GM20431 (cell line): ENCODE data around the gene BLM.

Experiments
- in situ Hi-C: fragments of 300-500 bp; cut with MseI, MboI; formaldehyde crosslinking; loops from one replicate; pipeline ENCODE4 v1.15.0; 2020; ENCODE audit warnings: low sequenced_read_pairs; ENCODE audit not compliant: unreplicated experiment

Gene BLM

GRCh38 chr15:90690585-90690984 lies 26.6 kb upstream of the BLM start:
- in situ Hi-C loops = loop anchor here (10.0 kb wide), 1 partner anchor 46 kb away; no protein-coding TSS in a partner anchor

DNA sequence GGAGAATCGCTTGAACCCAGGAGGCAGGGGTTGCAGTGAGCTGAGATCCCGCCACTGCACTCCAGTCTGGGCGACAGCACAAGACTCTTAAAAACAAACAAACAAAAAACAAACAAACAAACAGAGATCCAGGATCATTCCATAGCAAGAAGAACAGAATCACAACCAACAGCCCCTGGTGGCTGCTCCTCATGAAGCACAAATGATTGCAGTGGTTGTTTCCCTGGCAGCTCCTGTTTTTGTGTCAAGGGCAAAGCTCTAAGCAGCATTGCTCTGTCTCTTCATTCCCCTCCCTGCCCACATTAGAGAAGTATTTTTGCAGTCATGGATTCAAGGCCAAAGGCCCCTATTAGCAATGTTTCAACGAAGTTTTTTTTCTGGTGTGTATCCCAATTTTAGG lies 25.8 kb upstream of the BLM start:
- in situ Hi-C loops = loop anchor here (10.0 kb wide), 1 partner anchor 47 kb away; no protein-coding TSS in a partner anchor

DNA sequence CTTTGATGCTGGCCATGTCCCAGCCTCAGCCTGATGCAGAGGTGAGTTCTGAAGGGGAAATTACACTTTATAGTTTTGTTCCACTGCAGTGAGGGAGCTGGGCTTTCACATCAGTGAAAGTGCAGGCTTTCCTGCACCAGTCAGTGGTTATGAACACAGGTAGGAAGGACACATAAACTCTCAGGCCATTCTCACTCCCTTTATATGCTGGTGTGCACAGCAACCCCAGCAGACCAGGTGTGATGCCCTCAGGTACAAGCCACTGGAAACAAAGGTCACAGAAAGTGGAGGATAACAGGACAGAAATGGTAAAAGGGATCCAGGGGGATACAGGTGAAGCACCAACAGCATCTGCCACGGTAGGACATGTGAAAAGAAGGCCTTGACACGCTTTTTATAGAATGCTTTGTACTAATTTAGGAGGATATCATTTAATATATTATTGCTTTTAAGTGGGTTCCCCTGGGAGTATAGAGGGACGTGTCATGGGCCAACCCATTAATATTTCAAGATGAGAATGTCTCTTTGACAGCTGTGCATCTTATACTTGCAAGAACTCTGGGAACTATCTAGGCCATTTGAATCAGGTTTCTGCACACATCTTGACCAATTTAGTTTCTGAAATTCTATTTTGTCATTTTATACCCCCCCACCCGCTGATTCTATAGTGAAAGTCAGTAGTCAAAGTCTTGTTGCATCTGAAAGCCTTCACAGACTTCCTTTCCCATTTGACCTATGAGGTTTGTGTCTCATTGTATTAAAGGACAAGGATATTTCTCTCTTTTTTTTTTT lies 25.0 kb upstream of the BLM start:
- in situ Hi-C loops = loop anchor here (10.0 kb wide), 1 partner anchor 47 kb away; no protein-coding TSS in a partner anchor

DNA sequence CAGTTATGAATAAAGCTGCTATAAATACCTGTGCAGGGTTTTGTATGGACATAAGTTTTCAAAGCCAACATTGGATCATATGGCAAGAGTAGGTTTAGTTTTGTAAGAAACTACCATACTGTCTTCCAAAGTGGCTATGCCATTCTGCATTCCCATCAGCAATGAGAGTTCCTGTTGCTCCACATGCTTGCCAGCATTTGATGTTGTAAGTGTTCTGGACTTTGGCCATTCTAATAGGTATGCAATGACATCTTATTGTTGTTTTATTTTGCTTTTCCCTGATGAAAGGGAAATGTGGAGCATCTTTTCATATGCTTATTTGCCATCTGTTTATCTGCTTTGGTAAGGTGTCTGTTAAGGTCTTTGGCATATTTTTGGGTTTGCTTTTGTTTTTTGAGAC lies 22.2 kb upstream of the BLM start:
- in situ Hi-C loops = loop anchor here (10.0 kb wide), 1 partner anchor 50 kb away; no protein-coding TSS in a partner anchor

- in situ Hi-C loops = loop anchor here (10.0 kb wide), 1 partner anchor 52 kb away; no protein-coding TSS in a partner anchor
Measured at GRCh38 chr15:90697175-90697574, 20.0 kb upstream of the BLM start.

DNA sequence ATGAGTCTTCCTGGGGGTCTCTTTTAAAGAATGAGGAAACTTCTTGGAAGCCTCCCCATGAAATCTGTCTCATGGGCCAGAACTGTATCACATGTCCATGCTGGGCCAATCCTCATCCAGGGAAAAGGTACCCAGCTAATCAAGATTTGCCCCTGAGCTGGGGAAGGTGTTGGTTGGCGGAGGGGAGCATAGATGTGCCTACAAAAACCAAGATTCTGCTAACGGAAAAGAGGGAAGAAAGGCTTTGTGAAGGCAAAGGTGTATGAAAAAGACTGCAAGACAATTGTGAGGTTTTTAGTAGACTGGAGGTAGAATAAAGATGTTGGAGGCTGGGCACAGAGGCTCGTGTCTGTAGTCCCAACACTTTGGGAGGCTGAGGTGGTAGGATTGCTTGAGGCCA lies 18.5 kb upstream of the BLM start:
- in situ Hi-C loops = loop anchor here (10.0 kb wide), 1 partner anchor 54 kb away; no protein-coding TSS in a partner anchor

- in situ Hi-C loops = no loop called here
Measured at GRCh38 chr15:90701048-90701447, 16.1 kb upstream of the BLM start.

DNA sequence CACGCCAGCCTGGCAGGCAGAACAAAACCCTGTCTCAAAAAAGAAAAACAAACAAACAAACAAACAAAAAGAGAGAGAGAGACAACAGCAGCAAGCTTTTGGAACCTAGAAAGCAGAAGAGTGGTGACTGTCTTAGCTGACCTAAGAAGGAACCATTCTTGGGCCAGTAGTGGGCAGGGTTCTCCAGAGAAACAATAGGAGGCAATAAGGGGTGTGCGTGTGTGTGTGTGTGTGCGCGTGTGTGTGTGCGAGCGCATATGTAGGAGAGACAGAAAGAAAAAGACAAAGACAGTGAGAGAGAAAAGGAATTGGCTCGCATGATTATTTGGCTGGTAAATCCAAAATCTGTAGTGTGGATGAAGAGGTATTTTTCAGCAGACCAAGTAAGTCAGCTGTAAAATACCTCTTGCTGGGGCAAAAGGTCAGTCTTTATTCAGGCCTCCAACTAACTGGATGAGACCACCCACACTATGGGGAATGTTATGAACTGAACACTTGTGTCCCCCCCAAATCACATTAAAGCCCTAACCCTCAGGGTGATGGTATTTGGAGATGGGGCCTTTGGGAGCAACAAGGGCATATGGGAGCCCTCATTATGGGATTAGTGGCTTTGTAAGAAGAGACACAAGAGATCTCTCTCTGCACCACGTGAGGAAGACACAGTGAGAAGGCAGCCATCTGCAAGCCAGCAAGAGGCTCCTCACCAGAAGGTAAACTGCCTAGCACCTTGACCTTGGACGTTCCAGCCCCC lies 15.1 kb upstream of the BLM start:
- in situ Hi-C loops = no loop called here

GRCh38 chr15:90703455-90703854 lies 13.7 kb upstream of the BLM start:
- in situ Hi-C loops = no loop called here

GRCh38 chr15:90705212-90705611 lies 11.9 kb upstream of the BLM start:
- in situ Hi-C loops = no loop called here

- in situ Hi-C loops = no loop called here
Measured at GRCh38 chr15:90706394-90707327, 10.5 kb upstream of the BLM start.

GRCh38 chr15:90707489-90707888 lies 9.7 kb upstream of the BLM start:
- in situ Hi-C loops = no loop called here

DNA sequence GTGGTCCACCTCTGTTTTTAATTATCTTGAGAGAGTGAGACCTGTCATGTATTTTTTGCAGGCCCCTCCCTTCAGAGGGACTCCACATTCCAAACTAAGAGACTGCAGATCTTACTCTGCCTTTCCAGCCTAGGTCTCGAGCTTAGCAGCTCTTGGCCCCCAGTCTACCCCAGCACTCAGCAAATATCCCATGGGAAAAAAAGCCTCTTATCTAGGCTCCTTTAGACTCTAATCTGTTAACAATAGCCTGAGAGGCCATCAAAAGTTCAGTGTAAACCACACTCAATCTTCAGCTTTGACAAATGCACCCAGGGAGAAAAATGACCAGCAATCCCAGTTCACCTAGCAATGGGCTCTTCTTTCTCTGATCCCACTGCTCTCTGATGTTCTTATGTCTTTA lies 8.6 kb upstream of the BLM start:
- in situ Hi-C loops = no loop called here

DNA sequence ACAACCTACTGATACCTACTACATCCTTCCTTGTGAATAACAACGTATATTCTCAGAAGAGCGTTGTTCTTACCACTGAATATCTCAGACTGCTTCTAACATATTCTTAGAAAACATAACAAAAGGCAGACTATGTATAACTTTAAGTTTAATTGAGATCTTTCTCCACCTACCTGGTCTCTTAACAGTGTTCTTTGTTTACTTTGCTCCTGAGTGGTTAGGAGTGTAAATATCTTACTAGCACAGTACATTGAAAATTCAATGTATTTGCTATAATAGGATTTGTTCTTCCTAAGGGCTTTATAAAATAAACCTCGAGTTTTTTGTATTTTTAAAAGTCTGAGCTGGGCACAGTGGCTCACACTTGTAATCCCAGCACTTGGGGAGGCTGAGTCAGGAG lies 7.9 kb upstream of the BLM start:
- in situ Hi-C loops = no loop called here

GRCh38 chr15:90710436-90711027 lies 6.6 kb upstream of the BLM start:
- in situ Hi-C loops = no loop called here

GRCh38 chr15:90711418-90711824 lies 5.7 kb upstream of the BLM start:
- in situ Hi-C loops = no loop called here

DNA sequence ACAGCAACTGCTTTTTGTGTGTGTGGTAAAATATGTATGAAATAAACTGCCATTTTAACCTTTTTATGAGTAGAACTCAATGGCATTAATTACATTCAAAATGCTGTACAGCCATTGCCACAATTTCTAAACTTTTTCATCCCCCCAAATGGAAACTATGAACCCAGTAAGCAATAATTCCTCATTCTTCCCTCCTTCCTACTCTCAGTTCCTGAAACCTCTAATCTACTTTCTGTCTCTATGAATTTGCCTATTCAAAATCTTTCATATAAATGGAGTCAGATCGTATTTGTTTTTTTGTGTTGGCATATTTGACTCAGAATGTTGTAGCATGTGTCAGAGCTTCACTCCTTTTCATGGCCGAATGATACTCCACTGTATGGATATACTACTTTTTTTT lies 5.3 kb upstream of the BLM start:
- in situ Hi-C loops = no loop called here

DNA sequence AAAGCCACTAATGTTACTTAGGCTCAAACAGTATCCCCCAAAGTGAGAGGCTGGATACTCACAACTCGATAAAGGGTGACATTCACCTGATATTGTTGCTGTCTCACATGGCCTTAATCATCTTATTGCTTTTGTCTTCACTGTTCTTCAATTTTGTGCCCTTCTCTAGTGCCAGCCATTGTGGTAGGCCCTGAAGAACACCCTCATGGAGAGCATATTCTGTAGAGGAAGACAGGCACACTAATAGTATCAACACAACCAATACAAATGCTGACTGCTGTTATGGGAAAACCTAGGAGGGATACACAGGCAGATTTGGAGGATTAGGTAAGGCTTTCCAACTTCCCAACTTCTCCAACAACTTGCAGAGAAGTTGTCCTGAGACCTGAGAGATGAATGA lies 4.1 kb upstream of the BLM start:
- in situ Hi-C loops = no loop called here

DNA sequence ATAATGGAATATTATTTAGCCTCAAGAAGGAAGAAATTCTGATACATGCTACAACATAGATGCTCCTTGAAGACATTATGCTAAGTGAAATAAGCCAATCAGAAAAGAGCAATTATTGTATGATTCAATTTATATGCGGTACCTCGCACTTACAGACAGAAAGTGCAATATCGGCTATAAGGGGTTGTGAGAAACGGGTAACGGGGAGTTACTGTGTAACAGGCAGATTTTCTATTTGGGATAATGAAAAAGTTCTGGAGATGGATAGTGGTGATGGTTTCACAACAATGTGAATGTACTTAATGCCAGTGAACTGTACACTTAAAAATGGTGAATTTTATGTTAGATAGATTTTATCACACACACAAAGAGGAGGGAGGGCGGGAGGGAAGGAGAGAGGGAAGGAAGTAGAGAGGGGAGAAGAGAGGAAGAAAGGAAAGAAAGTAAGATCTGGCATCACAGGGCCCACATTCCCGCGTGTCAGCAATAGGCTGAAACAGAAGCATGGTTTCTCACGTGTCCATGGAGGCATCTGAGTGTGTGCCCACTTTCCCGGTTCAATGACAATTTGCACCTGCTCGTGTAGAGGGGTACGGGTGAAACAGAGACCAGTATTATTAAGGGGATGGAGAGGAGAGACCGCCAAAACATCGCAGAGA lies 700 bp upstream of the BLM start:
- in situ Hi-C loops = no loop called here
